ENCODE results near the gene RNF157.

Gene RNF157

DNA sequence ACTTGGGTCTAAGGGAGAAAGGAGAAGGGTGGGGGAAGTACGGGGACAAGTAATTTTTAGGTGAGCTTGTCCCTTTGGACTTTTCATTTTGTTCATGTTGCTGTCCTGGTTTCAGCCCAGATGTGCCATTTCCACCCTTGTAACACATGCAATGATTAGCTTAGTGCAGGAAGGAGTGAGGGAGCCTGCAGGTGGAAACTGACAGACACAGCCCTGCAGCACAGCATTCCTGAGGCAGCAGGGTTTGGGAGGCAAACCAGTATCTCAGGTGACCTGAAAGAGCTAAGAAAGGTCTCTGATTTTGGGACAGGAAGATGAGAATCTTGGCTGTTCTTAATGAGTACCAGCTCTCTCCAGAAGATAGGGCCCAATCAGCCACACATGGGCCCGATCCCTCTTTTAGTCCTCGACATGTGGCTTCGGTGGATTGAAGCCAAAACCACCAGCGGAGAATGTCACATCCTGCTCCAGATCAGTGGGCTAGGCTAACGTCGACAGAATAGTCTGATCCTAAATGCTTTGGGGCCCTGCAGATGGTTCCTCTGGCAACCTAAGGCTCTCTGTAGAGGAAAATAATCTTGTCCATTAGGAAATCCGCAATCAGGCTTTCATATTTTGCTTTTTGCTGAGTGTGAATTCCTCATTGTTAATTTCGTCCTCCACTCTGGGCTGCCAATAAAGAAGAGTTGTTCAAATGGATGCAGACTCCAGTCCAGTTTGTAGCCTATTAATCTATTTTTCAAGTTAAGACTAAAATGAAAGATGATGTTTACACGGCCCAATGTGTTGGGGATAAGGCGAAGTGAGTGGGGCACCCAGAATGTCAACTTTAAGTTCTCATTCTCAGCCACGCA, 3.8 kb upstream of the RNF157 start:
- DNase-seq = no peak
- TF ChIP-seq, protein P1, sequence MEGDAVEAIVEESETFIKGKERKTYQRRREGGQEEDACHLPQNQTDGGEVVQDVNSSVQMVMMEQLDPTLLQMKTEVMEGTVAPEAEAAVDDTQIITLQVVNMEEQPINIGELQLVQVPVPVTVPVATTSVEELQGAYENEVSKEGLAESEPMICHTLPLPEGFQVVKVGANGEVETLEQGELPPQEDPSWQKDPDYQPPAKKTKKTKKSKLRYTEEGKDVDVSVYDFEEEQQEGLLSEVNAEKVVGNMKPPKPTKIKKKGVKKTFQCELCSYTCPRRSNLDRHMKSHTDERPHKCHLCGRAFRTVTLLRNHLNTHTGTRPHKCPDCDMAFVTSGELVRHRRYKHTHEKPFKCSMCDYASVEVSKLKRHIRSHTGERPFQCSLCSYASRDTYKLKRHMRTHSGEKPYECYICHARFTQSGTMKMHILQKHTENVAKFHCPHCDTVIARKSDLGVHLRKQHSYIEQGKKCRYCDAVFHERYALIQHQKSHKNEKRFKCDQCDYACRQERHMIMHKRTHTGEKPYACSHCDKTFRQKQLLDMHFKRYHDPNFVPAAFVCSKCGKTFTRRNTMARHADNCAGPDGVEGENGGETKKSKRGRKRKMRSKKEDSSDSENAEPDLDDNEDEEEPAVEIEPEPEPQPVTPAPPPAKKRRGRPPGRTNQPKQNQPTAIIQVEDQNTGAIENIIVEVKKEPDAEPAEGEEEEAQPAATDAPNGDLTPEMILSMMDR (IDR thresholded peaks at IDR 0.05; ENCODE audit: low read depth, low read length) = no peak
- peaks cover 4% of the 10 kb centered on the region for H3K36me3 ChIP-seq
- no peak overlapping the region for H3K4me3 ChIP-seq (ENCODE audit: low read depth, low read length)
- H3K27me3 ChIP-seq (ENCODE audit: insufficient read depth, low read depth, severe bottlenecking) = no peaks in the 10 kb centered on the region
- H3K27ac ChIP-seq = no peak overlapping the region
- H3K9me3 ChIP-seq (ENCODE audit: severe bottlenecking) = peaks cover 4% of the 10 kb centered on the region

DNA sequence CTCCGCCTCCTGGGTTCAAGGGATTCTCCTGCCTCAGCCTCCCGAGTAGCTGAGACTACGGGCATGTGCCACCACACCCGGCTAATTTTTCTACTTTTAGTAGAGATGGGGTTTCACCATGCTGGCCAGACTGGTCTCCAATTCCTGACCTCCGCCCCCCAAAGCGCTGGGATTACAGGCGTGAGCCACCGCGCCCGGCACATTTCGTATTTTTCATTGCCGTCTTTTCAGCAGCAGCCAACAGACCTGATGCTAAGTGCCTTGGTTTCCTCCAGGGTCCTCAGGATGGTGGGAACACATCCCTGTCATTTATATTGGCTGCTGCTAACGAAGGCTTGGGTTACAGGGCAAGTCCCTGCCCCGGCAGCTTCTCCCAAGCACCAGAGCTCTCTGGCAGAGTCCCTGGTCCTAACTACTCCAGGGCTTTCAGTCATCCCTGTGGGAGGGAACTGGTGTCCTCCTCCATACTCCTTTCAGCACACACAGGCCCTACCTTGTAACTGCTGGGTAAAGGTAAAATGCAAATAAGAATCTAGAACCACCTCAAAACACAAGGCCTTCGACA, 1.5 kb upstream of the RNF157 start:
- H3K4me3 ChIP-seq (ENCODE audit: low read depth, low read length) = peak overlapping the region; percentile 72; the same call in 1 of the 2 replicates
- peaks cover 4% of the 10 kb centered on the region for H3K36me3 ChIP-seq
- no peak for DNase-seq
- peaks cover 4% of the 10 kb centered on the region for H3K9me3 ChIP-seq (ENCODE audit: severe bottlenecking)
- TF ChIP-seq, protein P1 (IDR thresholded peaks at IDR 0.05; ENCODE audit: low read depth, low read length) = no peak
- H3K27me3 ChIP-seq (ENCODE audit: insufficient read depth, low read depth, severe bottlenecking) = no peaks in the 10 kb centered on the region
- no peak overlapping the region for H3K27ac ChIP-seq

DNA sequence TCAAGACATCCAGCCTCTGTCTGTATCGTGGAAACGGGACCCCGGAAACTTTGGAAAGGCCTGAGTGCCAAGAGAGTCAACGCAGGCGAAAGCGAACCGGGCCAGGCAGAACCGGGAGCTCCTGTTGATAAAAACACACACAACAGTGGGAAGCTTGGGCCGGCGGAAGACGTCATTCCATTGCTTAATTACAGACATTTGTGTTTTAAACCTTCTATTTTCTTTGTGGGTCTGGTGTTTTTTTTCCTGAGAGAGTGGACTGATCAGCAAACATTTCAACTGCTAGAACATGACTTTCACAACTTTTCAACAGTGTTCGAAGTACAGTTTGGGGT, 878 bp upstream of the RNF157 start:
- Histone ChIP-seq H3K36me3 (peaks cover 4% of the 10 kb centered on the region), H3K27ac (peak overlapping the region; percentile 81), H3K9me3 (ENCODE audit: severe bottlenecking) (peaks cover 4% of the 10 kb centered on the region), H3K4me3 (ENCODE audit: low read depth, low read length) (peak overlapping the region; percentile 72), H3K27me3 (ENCODE audit: insufficient read depth, low read depth, severe bottlenecking) (no peaks in the 10 kb centered on the region)
- no peak for DNase-seq
- TF ChIP-seq, protein P1 (IDR thresholded peaks at IDR 0.05; ENCODE audit: low read depth, low read length) = no peak

DNA sequence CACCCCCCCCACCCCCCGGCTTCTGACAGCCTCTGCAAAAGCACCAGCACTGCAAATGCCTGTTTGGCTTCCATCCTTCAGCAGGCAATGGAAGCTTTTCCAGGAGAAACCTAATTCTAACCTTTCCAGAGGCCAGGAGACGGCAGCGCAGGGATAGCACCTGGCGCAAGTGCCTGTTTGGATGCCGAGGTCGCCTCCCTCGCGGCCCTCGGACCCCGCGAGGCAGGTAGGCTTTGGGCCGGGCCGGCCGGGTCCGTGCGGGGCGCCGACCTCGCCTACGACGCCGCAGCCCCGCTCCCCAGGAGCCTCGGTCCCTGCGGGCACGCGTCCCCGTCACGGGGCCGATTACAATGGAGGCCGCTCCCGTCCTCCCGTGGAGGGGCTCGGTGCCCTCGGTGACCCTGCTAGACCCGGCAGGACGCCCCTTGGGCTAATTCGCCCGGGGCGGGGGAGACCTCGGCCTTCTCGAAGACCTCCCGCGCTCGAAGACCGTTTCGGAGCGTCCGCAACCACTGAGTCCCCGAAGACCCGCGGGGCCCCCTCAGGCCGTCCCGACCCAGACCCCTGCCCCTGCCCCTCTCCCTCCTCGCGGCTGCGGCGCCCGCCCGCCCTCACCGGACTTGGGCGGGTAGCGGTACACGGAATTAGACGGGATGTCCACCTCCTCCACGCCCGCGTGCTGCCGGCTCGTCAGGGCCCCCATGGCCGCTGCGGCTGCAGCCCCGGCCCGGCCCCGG, 587 bp downstream of the RNF157 start:
- TF ChIP-seq, protein P1 (IDR thresholded peaks at IDR 0.05; ENCODE audit: low read depth, low read length) = no peak
- no peaks in the 10 kb centered on the region for H3K27me3 ChIP-seq (ENCODE audit: insufficient read depth, low read depth, severe bottlenecking)
- peaks cover 4% of the 10 kb centered on the region for H3K36me3 ChIP-seq
- H3K4me3 ChIP-seq (ENCODE audit: low read depth, low read length) = peak overlapping the region; percentile 31
- no peak for DNase-seq
- peaks cover 4% of the 10 kb centered on the region for H3K9me3 ChIP-seq (ENCODE audit: severe bottlenecking)
- H3K27ac ChIP-seq = no peak overlapping the region

DNA sequence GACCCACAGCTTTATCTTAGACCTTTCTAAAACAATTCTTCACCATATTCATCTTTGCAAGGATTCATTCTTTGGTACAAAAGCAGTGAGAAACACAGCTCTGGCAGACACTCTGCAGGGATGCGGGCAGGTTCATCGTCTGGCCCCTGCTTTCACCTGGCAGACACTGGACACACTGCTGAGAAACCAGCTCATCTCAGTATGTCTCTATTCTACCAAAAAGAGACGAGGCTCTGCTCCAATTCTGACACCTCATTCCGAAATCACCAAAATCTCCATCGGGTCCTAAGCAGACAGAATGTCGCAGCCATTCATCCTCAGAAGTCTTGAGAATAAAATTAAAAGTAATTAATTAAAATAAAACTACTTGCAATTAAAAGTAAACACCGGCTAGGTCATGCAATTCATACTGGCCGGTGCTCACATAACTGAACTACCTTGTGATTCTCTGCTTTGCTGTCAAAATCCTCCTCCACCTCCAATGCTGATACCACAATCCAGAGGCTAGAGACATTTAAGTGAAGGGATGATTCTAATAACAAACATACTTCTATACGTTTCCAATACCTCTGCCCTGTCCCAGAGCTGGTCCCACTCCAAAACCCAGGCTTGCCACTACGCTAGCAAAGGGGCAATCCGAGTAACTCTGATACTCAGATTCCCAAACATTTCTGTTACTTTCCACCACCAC, 1.3 kb downstream of the RNF157 start:
- Histone ChIP-seq H3K4me3 (ENCODE audit: low read depth, low read length) (no peak overlapping the region), H3K36me3 (peaks cover 4% of the 10 kb centered on the region), H3K27ac (no peak overlapping the region), H3K27me3 (ENCODE audit: insufficient read depth, low read depth, severe bottlenecking) (no peaks in the 10 kb centered on the region), H3K9me3 (ENCODE audit: severe bottlenecking) (peaks cover 4% of the 10 kb centered on the region)
- no peak for DNase-seq
- TF ChIP-seq, protein P1 (IDR thresholded peaks at IDR 0.05; ENCODE audit: low read depth, low read length) = no peak

Data from WERI-Rb-1 (cell line).